NCI-H2081 treated with DMSO at 0.1 percent for 48 hours (cell line): ENCODE results near the gene MAP4K3.
"Not testable (repeated sequence)": the region's sequence is repeated elsewhere in the genome, so short reads cannot be mapped to it uniquely, and the experiment has no call there.

Experiments used
- DNase-seq: peaks from one replicate; lab custom pipeline; 2025; lab: John Stamatoyannopoulos, UW

MAP4K3 gene

DNA sequence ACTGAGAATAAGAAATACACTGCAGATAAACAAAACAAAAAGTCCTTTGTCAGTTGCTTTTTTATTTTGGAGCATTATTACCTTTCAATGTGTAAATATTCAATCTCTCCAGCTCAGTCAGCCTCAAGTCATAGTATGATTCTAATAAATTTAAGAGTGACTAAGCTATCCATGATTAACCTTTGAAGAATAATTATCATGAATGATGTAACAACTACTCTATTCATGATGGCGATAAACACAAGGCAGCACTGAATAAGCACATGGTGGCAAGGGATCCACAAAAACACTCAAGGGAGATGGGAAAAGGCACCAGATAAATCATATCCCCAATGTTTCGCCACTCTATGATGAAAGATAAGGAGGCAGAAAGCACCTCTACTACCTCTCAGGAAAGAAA lies 67.0 kb downstream of the MAP4K3 start:
- no peak for DNase-seq

GRCh38 chr2:39368846-39369245 lies 68.2 kb downstream of the MAP4K3 start:
- no peak for DNase-seq

- no peak for DNase-seq
Observed at GRCh38 chr2:39368376-39368775, 68.7 kb downstream of the MAP4K3 start.

GRCh38 chr2:39362595-39362994 lies 74.5 kb downstream of the MAP4K3 start:
- no peak for DNase-seq

GRCh38 chr2:39361511-39361910 lies 75.6 kb downstream of the MAP4K3 start:
- DNase-seq, result no peak

- not testable (repeated sequence) for DNase-seq
Observed at GRCh38 chr2:39360342-39360741, 76.7 kb downstream of the MAP4K3 start.

GRCh38 chr2:39359453-39360038 lies 77.5 kb downstream of the MAP4K3 start:
- DNase-seq, result no peak

GRCh38 chr2:39356922-39357639 lies 80.0 kb downstream of the MAP4K3 start:
- DNase-seq, result no peak

DNA sequence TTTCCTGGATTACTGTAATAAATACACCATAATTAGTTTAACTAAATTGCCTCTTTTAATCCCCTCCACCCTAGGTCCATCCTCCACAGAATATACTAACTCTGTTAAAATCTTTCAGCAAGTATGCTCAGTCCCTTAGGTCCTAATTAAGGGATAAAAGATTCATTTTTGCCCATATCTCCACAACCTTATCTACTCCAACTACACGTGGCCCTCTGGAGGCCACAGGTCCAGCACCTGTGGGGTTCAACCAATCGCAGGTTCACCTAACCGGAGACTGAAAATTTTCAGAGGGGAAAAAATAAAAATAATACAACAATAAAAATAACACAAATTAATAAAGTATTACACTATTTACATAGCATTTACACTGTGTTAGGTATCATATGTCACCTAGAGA lies 86.4 kb downstream of the MAP4K3 start:
- no peak for DNase-seq

DNA sequence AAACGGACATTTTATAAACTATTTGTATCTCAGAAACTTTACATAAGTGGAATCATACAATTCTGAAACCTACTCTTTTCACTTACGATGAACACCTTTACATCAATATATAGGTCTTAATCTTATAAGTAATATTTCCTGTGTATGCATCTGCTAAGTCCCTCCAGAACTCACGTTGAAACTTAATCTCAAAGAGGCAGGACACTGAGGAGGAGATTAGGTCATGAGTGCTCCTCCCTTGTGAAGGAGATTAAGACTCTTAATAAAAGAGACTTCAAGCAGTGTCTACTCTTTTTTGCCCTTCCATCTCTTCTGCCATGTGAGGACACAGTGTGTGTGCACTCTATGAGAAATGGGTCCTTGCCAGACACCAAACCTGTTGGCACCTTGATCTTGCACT lies 98.6 kb downstream of the MAP4K3 start:
- DNase-seq, result no peak

GRCh38 chr2:39335930-39336329 lies 101.2 kb downstream of the MAP4K3 start:
- no peak for DNase-seq

GRCh38 chr2:39334978-39335377 lies 102.1 kb downstream of the MAP4K3 start:
- no peak for DNase-seq

GRCh38 chr2:39334529-39334928 lies 102.6 kb downstream of the MAP4K3 start:
- DNase-seq, result no peak

GRCh38 chr2:39326644-39327043 lies 110.4 kb downstream of the MAP4K3 start:
- DNase-seq, result no peak

GRCh38 chr2:39325966-39326365 lies 111.1 kb downstream of the MAP4K3 start:
- no peak for DNase-seq

GRCh38 chr2:39321056-39322035 lies 115.7 kb downstream of the MAP4K3 start:
- DNase-seq, result not testable (repeated sequence)

DNA sequence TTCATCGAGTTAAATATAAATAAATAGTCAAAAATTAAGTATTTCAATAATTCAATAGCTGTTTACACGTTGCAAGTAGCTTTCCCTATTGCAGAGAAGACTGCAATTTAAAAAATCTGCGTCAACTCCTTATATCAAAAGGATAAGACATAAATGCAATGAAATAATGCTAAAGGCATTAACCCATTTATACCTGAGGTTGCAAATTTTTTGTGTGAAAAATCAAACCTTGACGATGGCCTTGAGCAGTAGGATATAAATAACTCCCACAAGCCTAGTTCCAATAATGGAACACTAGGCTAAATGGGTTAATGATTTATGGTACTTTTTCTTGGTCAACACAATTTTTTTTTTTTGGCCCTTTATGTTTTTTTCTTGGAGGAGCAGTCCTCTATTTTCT lies 116.9 kb downstream of the MAP4K3 start:
- DNase-seq, result no peak

- DNase-seq, result no peak
Observed at GRCh38 chr2:39313575-39313974, 123.5 kb downstream of the MAP4K3 start.

DNA sequence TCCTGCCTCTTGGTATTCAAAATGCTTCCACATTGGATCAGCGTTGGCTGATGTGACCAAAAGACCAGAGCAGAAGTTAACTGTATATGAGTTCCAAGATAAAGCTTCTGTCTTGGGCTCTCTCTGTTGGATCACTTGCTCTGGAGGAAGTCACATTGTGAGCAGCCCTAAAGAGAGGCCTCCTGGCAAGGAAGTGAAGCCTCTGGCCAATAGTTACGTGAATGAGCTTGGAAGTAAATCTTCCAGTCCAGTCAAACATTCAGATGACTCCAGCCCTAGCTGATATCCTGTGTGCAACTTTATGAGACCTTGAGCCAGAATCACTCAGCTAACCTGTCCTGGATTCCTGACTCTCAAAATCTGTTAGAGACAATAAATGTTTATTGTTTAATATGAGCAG lies 125.6 kb downstream of the MAP4K3 start:
- no peak for DNase-seq

- DNase-seq, result no peak
Observed at GRCh38 chr2:39308778-39309177, 128.3 kb downstream of the MAP4K3 start.

GRCh38 chr2:39306626-39307025 lies 130.5 kb downstream of the MAP4K3 start:
- DNase-seq, result no peak

DNA sequence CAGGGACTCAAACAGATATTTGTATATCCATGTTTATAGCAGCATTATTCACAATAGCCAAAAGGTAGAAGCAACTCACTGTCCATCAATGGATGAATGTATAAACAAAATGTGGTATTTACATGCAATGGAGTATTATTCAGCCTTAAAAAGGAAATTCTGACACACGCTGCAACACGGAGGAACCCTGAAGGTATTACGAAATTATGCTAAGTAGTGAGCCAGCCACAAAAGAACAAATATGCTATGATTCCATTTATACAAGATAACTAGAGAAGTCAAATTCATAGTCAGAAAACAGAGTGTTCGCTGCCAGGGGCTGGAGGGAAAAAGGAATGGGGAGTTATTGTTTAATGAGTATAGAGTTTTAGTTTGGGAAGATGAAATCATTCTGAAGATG lies 132.4 kb downstream of the MAP4K3 start:
- DNase-seq, result no peak

DNA sequence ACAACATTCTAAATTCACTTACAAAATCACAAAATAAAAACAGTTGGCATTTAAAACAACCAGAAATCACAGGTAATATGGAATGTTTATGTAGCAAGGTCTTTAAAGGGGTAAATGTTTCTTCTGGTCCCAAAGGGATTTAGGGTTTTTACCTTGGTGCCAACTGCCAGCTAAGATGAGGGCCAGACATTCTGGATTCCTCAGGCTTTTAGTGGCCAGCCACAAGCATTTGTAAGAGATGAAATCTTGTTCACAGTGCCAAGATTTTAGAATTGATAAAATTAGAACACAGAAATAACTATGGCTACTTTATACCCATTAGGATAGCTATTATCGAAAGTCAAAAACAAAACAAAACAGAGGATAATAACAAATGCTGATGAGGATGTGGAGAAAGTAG lies 132.9 kb downstream of the MAP4K3 start:
- DNase-seq, result no peak
